G401.6 (cell line): ENCODE measurements around the gene WWOX.

Experiments used
- FAIRE-seq: peaks from 2 replicates; lab custom pipeline; 2012; peaks lifted over from hg19 to GRCh38; lab: Jason Lieb, UNC

The WWOX gene

DNA sequence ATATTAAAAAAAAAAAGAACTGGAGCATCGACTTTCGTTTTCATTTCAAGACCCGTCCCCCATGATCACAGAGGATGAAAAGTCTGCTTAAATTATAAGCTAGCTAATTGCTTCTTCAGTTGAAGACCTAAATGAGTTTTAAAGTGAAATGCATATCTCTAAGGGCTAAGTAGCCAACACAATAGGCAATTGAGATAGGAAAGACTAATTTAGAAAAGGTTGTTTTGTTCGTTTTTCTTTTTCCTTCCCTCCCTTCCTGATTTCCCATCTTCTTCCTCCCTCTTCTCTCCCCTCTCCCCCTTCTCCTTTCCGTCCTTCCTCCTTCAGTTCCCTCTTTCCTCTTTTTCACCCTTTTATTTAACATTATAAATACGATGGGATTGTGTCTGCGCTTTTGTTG lies 377.2 kb downstream of the WWOX start:
- FAIRE-seq, result no peak

DNA sequence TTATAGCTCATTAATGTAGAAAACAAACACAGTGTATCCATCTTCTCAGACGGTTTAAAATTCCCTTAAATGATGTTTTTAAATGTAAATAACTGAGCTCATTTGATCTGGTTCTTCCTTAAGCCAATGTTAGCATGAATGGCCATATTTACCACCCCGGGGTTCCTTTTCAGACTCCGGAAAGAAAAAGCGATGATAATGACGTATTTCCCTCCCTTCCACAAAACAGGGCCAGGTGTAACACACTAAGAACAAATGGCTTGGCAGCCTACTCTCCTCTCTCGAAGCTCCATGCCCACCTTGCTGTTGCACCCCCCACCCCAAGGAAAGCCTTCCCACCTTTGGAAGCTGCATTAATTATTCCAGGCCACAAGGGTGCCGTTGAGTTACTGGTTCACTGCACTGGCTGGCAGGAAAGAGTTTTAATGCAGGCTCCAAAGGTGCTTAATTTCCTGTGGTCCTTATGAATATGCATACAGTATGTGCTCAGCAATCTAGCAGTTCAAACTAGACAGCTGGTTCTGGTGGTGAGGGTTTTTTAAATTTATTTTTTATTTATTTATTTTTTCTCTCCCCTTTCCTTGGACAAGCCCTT lies 378.9 kb downstream of the WWOX start:
- no peak for FAIRE-seq

DNA sequence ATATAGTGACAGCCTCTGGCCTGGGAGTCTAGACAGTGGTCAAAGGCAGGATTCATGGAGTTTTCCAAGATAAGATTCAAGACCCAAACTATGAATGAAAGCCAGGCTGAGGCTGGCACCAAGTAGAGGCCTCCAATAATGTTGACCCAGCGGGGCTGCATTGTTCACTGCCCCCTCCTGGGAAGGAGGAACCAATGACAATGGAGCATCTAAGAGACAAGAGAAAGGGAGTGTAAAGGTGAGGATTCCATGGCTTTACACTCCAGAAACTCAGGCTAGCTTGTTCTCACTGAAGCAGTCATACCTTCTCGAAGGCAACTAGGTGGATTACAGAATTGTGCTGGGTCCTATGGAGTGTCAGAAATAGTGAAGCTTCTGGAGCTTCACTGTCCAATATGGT lies 380.3 kb downstream of the WWOX start:
- FAIRE-seq, result no peak

DNA sequence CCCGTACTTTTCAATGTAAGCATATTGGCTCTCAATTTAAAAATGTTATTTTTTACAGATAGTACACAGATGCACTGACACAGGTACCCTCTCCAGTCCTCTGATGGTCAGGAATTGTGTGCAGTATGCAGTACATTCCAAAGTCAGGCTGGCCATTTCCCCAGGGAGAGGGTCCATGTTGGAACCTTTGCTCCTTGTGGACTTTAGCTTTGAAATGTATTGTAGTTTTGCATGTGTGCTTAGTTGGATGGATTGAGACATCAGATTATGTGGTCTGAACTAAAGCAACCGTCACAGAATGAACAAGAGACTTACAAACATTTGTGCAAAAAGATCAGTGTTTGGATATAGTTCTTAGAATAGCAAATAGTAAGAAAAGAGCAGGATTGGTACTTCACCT lies 381.1 kb downstream of the WWOX start:
- FAIRE-seq, result no peak

DNA sequence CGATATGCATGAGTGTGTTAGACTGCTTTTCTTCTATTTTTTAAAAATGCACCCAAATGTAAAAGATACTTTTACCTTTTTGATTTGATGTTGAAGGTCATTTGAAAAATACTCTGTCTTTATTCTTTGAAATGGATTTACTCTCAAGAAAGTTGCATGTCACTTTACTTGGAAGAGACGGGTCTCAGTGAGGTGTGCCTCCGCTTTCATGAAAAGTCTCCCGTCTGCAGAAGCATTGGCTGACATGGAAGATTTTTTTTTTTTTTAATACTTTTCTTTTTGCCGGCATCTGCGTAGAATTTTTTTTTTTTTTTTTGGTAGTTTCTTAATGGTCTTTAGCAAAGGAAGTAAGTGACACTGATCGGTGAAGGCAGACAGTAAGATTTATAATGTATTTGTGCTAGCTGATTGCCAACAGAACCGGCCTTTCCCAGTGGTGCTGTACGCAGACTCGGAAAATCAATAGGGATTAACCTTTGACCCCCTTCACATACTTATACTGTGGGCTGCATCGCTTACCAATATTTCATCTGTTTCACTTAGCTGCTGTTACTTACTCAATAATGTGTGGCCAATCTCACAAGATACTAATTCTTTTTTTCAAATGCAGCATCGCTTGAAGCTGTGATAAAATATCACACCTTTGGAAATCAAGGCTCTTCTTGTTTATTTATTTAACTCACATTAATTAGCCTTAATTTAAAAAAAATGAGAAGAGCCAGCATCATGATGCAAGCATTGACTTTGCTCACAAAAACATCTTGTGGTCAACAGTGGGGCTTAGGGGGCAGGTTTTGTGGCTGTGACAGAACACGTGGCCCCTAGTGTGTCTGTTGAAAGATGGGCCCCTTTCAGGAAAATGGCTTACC lies 383.9 kb downstream of the WWOX start:
- FAIRE-seq, result no peak

DNA sequence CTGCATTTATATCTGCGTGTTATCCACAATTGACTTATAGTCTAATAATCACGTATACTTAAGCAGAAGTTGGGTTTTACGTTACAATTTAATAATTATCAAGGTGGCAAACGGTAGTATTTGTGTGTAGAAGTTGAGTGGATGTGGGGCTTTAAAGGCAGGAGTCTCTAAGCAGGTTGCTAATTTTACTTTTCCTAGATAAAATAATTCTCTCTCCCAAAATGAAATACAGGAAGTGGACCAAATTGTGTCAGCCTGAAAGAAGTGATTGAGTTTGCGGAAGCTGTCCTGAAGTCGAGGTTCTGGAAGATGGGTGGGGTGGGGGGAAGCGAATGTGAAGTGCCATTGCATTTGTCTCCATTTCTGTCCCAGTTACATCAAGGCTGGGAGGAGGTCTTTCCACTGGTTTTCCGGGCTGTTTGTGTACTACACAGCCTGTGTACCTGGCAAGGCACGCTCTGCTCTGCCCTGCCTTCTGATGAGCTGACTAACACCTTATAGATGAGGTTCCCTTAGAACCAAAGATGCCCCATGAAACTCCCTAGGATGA lies 385.1 kb downstream of the WWOX start:
- no peak for FAIRE-seq

DNA sequence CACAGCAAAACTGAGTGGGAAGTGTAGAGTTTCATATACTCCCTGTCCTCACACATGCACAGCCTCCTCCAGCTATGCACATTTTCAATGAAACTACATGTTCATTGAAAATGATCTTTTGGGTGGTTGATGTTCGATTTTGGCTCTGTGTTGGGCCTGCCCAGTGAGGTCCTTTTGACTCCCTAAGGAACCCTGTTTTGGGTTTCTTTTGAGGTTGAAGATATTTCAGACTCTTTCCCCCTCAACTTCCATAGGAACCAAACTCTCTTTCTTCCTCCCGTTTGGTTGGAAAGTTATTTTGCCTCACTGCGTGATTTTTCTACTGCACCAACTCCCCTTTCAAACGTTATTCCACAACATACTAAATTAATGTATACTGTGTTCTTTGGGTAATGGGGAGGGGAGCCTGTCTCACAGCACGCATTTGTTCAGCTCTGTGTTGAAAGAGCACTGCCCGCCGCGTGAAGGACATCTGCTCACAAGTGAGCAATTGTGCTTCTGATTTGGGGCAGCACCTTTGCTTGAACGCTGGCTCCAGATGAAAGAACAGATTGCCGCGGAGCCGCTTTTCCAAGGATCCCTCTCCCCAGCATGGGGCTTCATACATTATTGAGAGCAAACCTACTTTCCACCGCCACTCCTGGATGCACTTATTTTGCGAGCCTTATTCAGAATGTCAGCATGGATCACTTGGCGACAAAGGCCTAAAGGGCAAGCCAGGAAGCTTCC lies 385.9 kb downstream of the WWOX start:
- FAIRE-seq, result no peak

DNA sequence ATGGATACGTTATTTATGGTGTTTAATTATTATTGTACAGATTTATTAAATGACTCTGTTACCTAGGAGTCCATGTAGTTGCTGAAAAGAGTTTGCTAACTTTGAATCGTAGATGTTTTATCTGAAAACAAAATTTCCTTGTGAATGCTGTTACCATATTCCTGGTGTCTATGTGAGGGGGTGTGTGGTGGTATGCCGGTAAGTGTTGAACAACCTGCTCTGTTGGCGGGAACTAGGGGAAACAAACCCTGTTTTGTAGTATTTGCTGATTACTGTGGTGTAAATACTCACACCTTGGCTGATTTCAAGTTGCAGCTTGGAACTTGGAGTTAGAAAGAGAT lies 386.4 kb downstream of the WWOX start:
- no peak for FAIRE-seq

DNA sequence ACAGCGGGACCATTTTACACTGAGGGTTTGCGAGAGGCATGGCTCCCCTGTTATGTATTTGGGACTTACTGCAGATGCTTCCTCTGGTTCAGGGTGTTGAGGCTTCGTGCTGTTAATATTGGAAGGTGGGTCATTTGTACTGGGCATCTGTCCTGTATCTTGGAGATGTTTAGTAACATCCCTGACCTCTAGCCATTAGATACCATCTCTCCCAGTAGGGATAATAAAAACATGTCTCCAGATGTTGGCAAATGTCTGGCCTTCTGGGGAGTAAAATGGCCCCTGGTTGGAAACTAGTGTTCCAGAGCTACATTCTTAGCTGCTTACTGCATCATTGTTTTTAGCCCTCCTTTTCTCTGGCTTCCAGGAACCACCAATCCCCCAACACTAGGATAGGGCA lies 388.0 kb downstream of the WWOX start:
- FAIRE-seq, result no peak

DNA sequence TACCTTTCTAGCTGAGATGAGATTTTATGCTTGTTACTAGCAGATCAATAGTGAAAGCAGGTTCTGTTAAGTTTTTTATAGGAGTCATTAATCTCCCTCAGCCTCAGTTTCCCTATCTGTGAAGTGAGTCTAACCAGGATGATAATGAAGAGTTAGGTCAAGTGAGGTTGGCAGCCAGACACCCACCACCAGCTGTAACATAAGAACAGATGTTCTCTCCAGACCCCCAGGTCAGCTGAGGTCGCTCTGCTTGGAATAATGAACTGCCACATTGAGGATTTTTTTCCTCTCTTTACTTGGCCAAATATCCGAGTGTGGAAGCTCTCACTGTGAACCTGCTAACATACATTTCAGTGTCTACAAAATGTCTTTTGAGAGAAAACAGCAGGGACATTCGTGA lies 389.6 kb downstream of the WWOX start:
- no peak for FAIRE-seq

DNA sequence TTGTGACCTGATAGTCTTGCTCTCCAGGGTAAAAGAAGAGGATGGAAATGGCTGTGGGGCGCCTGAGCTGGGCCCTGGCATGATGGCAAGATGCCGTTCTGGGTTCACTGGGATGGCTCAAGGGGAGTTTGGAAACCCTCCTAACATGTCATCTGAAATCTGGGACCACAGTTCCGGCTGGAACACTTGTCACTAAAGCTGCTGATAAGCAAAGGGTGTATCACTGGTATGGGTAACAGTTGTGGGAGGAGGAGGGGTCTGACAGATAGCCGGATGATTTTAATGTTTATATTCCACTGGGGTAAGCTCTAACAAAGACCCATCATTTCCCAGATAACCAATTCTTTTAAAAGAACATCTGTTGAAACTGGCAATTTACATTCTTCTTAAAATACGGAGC lies 390.2 kb downstream of the WWOX start:
- no peak for FAIRE-seq

DNA sequence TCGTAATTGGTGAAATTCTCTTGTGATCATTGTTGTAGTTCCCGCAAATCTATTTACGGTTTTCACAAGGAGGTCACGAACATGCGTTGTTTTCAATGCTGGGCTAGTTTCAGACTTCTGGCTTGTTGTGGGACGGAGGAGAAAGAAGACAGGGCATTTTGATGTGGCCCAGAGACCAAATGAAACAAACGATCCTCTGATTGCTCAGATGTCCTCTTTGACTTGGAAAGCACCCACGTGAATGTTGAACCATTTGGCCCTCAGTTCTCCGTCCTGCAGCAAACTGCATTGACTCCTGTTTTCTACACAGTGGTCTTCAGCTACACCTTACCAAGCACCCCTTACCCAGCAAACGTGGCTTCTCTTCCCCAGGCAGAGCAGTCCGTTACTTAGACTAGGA lies 391.0 kb downstream of the WWOX start:
- FAIRE-seq, result no peak

DNA sequence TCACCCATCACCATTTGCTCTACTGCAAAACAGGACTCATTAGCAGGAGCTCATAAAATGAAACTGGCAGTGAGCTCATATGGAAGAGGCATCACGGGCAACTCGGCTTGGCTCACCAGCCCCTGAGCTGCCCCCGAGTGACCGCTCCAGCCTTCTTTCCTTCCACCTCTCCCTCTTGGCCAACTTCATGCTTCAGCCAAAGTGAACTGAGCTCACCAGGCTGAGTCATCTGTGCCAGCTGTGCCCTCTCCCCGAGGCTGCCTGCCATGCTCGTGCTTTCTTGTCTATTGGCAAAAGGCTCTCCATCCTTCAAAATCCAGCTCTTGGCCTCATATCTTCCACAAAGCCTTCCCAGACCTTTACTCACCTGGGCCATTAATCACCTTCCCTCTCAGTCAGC lies 391.4 kb downstream of the WWOX start:
- no peak for FAIRE-seq

DNA sequence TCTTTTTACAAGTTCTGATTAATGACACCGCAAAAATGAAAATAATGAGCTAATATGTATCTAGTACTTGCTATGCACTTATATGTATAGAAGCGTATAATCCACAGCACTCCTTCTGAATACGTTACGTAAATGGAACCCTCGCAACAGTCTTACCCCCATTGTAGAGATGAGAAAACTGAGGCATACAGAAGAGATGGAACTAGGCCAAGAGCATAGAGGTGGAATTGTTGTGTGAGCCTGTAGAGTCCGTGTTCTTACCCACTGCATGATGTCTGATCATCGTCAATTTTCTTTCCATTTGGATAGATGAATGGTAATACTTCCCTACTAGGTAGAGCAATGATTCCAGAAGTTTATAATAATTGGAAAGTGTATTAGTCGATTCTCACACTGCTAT lies 394.1 kb downstream of the WWOX start:
- no peak for FAIRE-seq

DNA sequence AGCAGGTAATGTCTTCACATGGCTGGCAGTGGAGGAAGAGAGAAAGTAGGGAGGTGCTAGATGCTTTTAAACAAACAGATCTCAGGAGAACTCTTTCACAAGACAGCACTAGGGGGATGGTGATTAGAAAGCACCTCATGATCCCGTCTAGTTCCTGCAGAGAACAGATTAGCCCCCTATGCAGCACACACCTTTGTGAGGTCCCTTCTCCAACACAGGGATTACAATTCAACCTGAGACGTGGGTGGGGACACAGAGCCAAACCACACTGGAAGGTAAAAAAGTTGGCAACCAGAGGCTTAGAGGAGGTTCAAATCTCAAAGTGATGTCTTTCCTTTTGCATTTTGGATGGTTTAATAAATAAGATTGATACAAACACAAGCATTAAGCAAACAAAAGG lies 394.7 kb downstream of the WWOX start:
- no peak for FAIRE-seq

DNA sequence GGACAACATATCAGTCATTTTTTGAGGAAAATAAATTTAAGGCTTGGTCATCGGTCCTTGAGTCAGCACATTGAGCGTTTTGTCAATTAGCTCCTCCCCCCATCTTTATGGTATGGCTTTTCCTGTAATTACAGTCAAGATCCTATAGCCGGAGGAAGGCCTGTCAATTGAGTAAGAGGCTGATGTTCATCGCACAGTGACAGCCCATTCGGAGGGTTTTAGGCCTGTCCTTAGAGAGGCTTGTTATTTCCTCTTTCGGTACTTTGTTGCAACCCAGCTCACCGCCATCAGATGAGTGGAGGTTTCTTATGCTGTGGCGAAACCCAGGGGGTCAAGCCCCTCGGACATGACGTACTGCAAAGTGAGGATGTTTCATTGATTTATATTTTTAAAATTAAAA lies 395.2 kb downstream of the WWOX start:
- no peak for FAIRE-seq

DNA sequence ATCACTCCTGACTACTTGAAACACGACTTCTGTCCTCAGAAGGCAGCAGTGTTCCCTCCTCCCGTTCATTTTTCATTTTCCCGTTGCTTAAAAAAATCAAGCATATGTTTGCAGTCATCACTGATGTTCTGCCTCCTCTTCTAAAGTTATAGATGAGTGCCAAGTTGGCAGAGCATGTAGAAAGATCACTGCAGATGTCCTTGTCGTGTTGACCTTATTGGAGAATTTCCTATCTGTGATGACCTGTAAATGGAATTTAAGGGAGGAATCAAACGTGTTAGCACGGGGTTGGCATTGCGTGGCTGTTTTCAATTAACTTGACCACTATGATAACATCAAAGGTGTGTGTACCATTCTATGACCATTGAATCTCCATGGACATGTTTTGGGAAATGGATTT lies 396.7 kb downstream of the WWOX start:
- no peak for FAIRE-seq

DNA sequence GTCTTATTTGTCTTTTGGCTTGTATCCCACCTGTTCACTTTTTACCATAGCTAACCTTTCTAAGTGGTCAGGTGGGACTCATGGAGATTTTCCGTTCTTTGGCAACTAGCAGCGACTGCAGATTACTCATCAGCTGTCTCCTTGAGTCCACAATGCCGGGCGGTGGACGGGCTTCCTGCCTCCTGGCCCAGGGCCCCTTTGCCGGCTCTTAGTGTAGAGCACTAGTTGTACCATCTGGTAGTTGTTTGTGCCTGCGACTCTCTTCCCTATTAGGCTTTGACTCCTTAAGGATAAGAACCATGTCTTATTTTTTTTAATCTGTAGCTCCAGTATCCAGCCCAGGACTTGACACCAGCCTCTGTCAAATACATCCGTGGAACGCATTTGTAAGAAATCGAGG lies 399.9 kb downstream of the WWOX start:
- FAIRE-seq, result no peak

DNA sequence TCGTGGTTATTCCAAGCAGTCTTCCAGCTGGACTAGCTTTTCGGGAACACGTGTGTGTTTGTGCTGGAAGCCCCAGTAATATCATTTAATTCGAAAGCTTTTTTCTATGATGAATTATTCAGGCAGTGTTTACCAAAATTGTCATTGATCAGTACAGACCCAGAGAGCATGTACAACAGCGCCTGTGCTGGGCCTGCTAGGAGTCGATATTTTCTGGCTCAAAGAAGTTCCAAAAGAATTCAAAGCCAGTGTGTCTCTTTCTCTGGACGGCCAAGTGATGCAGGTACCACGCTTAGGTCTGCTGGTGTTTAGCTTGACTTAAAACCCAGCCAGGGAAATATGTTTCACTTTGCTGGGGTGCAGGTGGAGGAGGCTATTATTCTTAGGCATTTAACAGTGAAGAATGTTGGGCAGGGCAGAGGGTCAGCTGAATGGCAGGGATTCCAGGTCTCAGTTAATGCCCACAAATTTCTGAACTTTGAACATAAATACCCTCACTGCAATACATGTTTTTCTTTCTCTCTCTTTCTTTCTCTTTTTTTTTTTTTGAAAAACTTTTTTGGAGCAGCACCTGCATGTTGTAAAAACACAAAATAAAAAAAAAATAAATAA lies 401.3 kb downstream of the WWOX start:
- FAIRE-seq, result no peak

DNA sequence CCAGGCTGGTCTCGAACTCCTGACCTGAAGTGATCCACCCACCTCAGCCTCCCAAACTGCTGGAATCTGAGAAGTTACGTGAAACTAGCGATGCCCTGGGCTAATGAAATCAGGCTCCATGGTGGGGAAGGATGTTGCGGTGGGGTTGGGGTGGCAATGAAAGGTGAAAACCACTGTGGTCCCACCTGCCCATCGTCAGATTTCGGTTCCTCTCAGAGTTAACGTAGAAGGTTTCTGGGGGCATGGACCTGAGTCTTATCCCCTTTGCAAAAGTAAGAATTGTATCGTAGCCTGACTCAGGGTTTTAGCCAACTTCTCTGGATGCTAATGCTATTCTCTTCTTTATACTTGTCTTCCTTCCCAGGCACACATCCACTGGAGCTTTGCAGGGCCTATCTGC lies 402.3 kb downstream of the WWOX start:
- FAIRE-seq, result no peak

DNA sequence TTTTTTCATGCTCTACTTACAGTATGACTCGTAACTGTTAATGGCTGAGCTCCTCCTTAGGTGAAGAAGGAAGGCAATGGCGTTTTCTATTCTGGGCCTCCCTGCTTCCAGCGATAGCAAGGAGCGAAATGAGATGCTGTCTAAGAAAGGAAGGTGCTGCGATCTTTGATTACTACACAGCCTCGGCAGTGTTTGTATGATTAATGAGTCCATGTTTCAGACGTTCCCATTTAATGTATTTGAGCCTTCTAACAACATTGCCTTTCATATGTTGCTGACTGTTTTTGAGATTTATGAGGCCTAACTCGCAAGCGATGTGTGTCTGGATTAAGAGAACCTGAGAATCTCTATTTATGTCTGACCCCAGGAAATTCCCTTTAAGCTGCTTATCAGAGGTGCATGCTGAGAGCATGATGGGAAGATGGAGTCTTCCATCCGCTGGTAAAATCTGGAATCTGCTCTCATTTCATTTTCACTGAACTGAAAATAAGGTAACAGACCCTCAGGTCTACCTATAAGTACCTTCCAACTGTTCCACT lies 403.4 kb downstream of the WWOX start:
- FAIRE-seq, result no peak

DNA sequence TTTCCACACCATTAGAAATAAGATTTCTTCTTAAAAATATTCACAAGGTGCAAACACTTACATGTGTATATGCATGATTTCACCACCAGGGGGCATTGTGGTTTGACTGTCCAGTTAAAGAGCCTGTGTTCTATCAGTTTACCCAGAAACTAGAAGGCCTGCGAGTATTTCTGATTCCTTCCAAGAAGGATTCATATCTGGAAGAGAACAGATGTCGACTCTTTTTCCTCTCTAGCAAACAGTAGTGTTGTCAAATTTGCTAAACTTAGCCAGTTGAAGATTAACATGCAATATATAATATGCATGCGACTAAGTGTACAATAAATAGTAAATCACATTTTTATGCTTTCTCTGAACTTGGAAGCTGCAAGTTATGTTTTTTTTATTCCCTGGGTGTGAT lies 404.1 kb downstream of the WWOX start:
- FAIRE-seq, result peak; percentile 88

DNA sequence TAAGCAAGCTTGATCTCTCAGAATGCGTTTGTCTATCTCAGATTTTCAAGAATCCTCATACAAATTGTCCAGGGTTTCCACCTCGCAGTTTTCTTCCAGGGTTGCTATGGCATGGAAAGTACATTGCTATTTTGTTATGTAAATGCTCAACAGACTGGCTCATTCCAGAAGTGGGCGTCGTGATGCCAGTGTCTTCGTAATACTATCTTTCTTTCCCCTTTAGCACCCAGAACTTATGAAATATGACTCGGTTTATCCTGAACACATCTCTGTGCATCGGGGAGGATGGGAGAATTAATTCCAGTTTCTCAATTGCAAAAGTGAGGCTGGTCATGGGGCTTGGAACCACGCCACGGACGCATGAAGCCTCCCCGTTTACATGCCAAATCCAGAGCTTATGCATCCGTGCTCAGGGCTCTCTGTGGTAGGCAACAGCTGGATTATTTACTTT lies 405.0 kb downstream of the WWOX start:
- FAIRE-seq, result no peak
